Astrocyte of the cerebellum (primary cell): ENCODE measurements around the gene CHRNA4.

Experiments used
- DNase-seq: peaks from one replicate; pipeline ENCODE4 v3.0.0-alpha.2; 2011; ENCODE audit warnings: low read depth
- H3K4me3 ChIP-seq: 2 replicates; pipeline ENCODE4 v1.5.1; 2011; ENCODE audit warnings: mild to moderate bottlenecking, low read depth, low read length, moderate library complexity
- CTCF ChIP-seq: IDR thresholded peaks from 2 replicates; pipeline ENCODE4 v1.5.1; 2012; ENCODE audit warnings: low read length, low read depth, moderate library complexity, mild to moderate bottlenecking; ENCODE audit errors: missing control alignments
- in situ Hi-C: cut with HindIII; loops from 2 replicates; pipeline ENCODE4 v1.10.0; 2017; ENCODE audit warnings: low sequenced_read_pairs

CHRNA4 gene

DNA sequence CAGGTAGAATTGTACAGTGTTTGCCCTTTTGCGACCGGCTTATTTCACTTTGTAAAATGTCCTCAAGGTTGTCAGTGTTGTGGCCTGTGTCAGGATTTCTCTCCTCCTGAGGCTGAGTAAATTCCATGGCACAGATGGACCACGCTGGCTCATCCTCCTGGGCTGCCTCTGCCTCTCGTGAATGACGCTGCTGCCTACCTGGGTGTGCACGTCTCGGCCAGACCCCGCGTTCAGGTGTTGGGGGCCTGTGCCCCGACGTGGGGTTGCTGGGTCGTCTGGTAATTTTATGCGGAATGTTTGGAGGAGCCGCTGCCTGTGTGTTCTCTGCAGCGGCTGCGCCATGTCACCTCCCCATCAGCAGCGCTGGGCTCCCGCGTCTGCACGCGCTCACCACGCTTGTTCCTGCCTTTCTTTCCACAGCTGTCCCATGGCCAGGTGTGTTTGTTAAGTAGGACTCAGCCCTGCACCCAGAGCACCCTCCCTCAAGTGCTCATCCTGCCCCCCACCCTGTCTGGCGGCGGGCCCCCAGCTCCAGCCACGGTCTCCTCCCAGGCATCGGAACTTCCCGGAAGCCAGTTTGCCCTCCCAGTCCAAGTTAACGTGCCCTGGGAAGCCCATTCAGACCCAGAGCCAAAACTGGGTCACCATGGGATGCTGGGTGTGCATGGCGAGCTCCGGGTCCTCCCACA, 36.1 kb upstream of the CHRNA4 start:
- no peak overlapping the region for H3K4me3 ChIP-seq
- in situ Hi-C loops = loop anchor here (10.0 kb wide), 2 partner anchors 78 to 192 kb away; partner anchors contain the start of gene KCNQ2
- no peak for DNase-seq
- TF ChIP-seq CTCF = no peak

- TF ChIP-seq CTCF = no peak
- DNase-seq = no peak
- H3K4me3 ChIP-seq = no peak overlapping the region
- in situ Hi-C loops = loop anchor here (10.0 kb wide), 2 partner anchors 79 to 191 kb away; partner anchors contain the start of gene KCNQ2
Measured at GRCh38 chr20:63396300-63396699, 35.2 kb upstream of the CHRNA4 start.

- DNase-seq = no peak
- TF ChIP-seq CTCF = no peak
- in situ Hi-C loops = loop anchor here (10.0 kb wide), 2 partner anchors 79 to 191 kb away; partner anchors contain the start of gene KCNQ2
Measured at GRCh38 chr20:63395723-63396122, 34.6 kb upstream of the CHRNA4 start.

DNA sequence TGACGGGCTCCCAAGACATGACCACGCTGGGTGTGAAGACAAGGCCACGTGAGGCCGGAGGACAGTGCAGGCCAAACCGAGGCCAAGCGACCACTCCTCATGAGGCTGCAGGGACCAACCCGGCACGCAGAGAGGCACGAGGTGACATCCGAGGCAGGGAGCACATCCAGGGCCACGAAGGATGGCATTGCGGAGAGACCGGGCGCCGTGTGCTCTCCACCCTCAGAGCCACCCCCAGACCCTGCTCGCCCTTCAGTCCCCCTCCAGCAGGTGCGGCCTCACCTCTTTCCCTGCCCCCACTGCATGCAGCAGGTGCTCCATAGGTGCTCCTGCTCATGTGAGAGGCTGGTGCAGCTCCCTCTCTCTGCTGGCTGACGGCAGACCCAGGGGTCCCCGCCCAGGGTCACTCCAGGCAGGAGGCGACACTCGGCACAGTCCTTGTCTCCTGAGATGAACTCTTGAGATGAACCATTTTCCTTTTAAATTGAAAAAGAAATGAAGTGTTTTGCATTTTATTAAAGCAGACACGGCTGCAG, 33.8 kb upstream of the CHRNA4 start:
- in situ Hi-C loops = loop anchor here (5.0 to 10.0 kb wide), 3 partner anchors 80 to 190 kb away; partner anchors contain the start of gene KCNQ2
- no peak for DNase-seq
- H3K4me3 ChIP-seq = no peak overlapping the region
- TF ChIP-seq CTCF = no peak

More at GRCh38 chr20:63395723-63396122, 34.6 kb upstream of the CHRNA4 start:
- no peak overlapping the region for H3K4me3 ChIP-seq

DNA sequence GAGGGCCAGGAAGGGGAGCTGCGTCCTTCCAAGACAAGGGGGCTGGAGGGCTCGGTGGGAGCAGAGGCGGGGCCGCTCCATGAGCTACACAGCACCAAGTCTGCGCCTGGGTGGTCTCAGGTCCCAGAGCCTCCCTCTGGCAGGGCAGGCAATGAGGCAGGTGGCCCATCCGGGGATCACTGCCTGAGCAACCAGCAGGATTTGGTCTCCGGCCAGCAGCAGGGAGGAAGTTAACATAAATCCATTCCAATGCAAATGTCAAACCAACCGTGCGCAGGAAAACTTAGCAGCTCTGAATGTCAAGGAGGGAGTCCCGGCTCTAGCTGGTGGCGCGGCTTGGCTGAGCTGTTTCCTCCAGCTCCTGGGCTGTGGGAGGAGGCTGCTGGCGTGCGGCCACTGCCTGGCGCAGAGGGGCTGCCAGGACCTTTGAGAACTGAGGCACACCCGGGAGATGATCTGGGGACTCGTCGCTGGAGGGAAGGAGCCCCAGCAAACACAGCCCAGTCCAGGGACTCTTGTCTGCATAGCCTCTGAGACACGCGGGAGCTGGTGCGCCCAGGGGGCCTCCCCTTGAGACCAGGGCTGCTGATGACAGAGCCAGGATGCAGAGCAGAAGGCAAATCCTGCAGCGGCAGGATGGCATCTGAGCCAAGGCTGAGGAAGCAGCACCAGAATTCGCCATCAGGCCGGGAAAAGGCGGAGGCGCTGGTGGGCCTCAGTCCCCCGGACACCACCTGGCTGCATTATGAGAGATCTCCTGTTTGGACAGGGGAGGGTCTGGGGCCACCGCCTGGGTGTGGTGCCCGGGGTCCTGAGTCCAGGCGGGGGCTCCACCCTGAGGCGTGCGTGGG, 33.1 kb upstream of the CHRNA4 start:
- no peak for DNase-seq
- in situ Hi-C loops = loop anchor here (5.0 to 10.0 kb wide), 3 partner anchors 81 to 189 kb away; partner anchors contain the start of gene KCNQ2
- no peak overlapping the region for H3K4me3 ChIP-seq
- TF ChIP-seq CTCF = no peak

DNA sequence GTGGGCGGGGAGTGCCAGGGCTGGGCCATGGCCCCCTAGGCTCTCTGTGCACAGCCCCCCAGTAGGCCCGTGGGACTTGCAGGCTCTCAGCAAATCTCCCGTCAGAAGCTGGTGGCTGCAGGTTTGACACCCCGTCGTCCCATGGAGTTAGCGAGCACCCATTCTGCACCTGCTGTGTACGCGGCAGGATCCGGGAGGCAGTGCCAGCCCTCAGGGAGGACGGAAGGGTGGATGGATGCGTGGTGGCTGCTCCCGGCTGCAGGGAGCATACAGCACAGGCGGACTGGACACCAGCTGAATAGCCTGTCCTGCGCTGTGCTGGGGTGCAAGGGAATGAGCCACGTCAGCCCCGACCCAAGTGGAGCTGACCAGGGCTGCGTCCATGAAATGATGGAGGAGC, 32.4 kb upstream of the CHRNA4 start:
- in situ Hi-C loops = loop anchor here (5.0 to 10.0 kb wide), 3 partner anchors 81 to 189 kb away; partner anchors contain the start of gene KCNQ2
- no peak for DNase-seq
- TF ChIP-seq CTCF = no peak
- no peak overlapping the region for H3K4me3 ChIP-seq
